ENCODE data around the gene PLK1. TPM values are rescaled to one million over a fixed set of nuclear protein-coding genes. Genes with fewer than 3 reads are reported as not detected.

The PLK1 gene
- total and polyA plus RNA-seq, 2 of the 13 experiments (the other 11 are each of a cell fraction or from before 2014, with no cell fraction given) = 71.5 to 76.3 TPM

GRCh38 chr16:23667355-23667659 lies 11.4 kb upstream of the PLK1 start:
- no peaks in the 10 kb centered on the region for H3K4me1 ChIP-seq (ENCODE audit: insufficient read depth, low read length)
- no peaks in the 10 kb centered on the region for H3K27me3 ChIP-seq (ENCODE audit: control insufficient read depth in 1 of 2, insufficient read depth in 2 of 2, low read length in 2 of 2)
- H3K4me2 ChIP-seq (ENCODE audit: low read depth, low read length) = no peak overlapping the region
- no TSS peak for BruUV-seq (replicated peaks)
- no peak overlapping the region for H2AFZ ChIP-seq (ENCODE audit: low read length)
- ChIA-PET POLR2A (interaction anchor here (1.0 kb wide), 1 partner anchor 25 kb away, joined by 3 read pairs; no protein-coding TSS in a partner anchor), CTCF (ENCODE audit: low intra/inter-chr PET ratio, low total read pairs) (no interaction called here)
- no peak overlapping the region for H3K4me3 ChIP-seq (replicated peaks in 1 of 3; ENCODE audit: insufficient read depth in 1 of 3, low read depth in 2 of 3, low read length in 3 of 3)
- 97% methylated on average over 6 of the region's 6 CpGs for WGBS (ENCODE audit: low lambda C conversion rate)
- no peak overlapping the region for H3K9ac ChIP-seq (ENCODE audit: insufficient read depth, low read depth, low read length)
- H4K20me1 ChIP-seq (ENCODE audit: insufficient read depth, low read length) = no peaks in the 10 kb centered on the region
- H3K36me3 ChIP-seq (replicated peaks in 1 of 2; ENCODE audit: control insufficient read depth in 1 of 2, insufficient read depth in 2 of 2, low read length in 2 of 2) = peaks cover 43 to 93% of the 10 kb centered on the region in 2 experiments
- no peak for ATAC-seq
- intact Hi-C loops (cut with micrococcal nuclease; ENCODE audit: unreplicated experiment) = no loop called here
- H3K9me3 ChIP-seq (ENCODE audit: low read length) = no peaks in the 10 kb centered on the region
- H3K27ac ChIP-seq (ENCODE audit: extremely low read length, insufficient read depth, low read length) = no peak overlapping the region
- no peak for FAIRE-seq
- in situ Hi-C loops (cut with HindIII; ENCODE audit: extremely low pct_ligation_motif_present, low pct_unique_long_range_greater_than_20kb) = no loop called here
- no peaks in the 10 kb centered on the region for H3K79me2 ChIP-seq (ENCODE audit: insufficient read depth, low read length)
- DNase-seq (ENCODE audit: low spot score) = no peak
- TF ChIP-seq, protein P1, sequence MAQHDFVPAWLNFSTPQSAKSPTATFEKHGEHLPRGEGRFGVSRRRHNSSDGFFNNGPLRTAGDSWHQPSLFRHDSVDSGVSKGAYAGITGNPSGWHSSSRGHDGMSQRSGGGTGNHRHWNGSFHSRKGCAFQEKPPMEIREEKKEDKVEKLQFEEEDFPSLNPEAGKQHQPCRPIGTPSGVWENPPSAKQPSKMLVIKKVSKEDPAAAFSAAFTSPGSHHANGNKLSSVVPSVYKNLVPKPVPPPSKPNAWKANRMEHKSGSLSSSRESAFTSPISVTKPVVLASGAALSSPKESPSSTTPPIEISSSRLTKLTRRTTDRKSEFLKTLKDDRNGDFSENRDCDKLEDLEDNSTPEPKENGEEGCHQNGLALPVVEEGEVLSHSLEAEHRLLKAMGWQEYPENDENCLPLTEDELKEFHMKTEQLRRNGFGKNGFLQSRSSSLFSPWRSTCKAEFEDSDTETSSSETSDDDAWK (CRISPR knock-in tag; IDR thresholded peaks at IDR 0.05) = no peak
- TF ChIP-seq ZNF501 (CRISPR knock-in tag; IDR thresholded peaks at IDR 0.05) (no peak), ZNF7 (CRISPR knock-in tag; IDR thresholded peaks at IDR 0.05) (no peak), ZEB1 (IDR thresholded peaks at IDR 0.05; ENCODE audit: insufficient replicate concordance, low read depth) (no peak), SP2 (CRISPR knock-in tag; IDR thresholded peaks at IDR 0.05) (no peak), ZBTB40 (IDR thresholded peaks at IDR 0.05) (no peak), ZBTB40 (CRISPR knock-in tag; IDR thresholded peaks at IDR 0.05) (no peak), GABPA (IDR thresholded peaks at IDR 0.05; ENCODE audit: low read depth, low read length) (no peak), GABPA (CRISPR knock-in tag; IDR thresholded peaks at IDR 0.05; ENCODE audit: low read depth) (no peak), TOE1 (CRISPR knock-in tag; IDR thresholded peaks at IDR 0.05) (no peak), GZF1 (CRISPR knock-in tag; IDR thresholded peaks at IDR 0.05) (no peak), POLR2AphosphoS2 (IDR thresholded peaks at IDR 0.05; ENCODE audit: low read depth, low read length) (no peak)
- TF ChIP-seq, protein P2, sequence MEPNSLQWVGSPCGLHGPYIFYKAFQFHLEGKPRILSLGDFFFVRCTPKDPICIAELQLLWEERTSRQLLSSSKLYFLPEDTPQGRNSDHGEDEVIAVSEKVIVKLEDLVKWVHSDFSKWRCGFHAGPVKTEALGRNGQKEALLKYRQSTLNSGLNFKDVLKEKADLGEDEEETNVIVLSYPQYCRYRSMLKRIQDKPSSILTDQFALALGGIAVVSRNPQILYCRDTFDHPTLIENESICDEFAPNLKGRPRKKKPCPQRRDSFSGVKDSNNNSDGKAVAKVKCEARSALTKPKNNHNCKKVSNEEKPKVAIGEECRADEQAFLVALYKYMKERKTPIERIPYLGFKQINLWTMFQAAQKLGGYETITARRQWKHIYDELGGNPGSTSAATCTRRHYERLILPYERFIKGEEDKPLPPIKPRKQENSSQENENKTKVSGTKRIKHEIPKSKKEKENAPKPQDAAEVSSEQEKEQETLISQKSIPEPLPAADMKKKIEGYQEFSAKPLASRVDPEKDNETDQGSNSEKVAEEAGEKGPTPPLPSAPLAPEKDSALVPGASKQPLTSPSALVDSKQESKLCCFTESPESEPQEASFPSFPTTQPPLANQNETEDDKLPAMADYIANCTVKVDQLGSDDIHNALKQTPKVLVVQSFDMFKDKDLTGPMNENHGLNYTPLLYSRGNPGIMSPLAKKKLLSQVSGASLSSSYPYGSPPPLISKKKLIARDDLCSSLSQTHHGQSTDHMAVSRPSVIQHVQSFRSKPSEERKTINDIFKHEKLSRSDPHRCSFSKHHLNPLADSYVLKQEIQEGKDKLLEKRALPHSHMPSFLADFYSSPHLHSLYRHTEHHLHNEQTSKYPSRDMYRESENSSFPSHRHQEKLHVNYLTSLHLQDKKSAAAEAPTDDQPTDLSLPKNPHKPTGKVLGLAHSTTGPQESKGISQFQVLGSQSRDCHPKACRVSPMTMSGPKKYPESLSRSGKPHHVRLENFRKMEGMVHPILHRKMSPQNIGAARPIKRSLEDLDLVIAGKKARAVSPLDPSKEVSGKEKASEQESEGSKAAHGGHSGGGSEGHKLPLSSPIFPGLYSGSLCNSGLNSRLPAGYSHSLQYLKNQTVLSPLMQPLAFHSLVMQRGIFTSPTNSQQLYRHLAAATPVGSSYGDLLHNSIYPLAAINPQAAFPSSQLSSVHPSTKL (CRISPR knock-in tag; IDR thresholded peaks at IDR 0.05) = no peak

Data from HepG2 (cell line).